ELF-1 (cell line): ENCODE measurements around the gene FAM111A.
A peak's percentile ranks its signal among the peaks of the same experiment; 100 is the strongest.
"Not testable (repeated sequence)": the region's sequence is repeated elsewhere in the genome, so short reads cannot be mapped to it uniquely, and the experiment has no call there.

Experiments
- DNase-seq: peaks from one replicate; pipeline ENCODE4 v3.0.0-alpha.2; 2016; ENCODE audit warnings: low read depth, low spot score

The FAM111A gene

GRCh38 chr11:59142530-59143507 lies at the start of gene FAM111A:
FAM111A (plus strand) TSS chr11:59142856; CDS start chr11:59148873, 6,017 bp downstream.
- peak; percentile 73 for DNase-seq

GRCh38 chr11:59093576-59093975 lies 49.1 kb upstream of the FAM111A start:
- not testable (repeated sequence) for DNase-seq

GRCh38 chr11:59095225-59095624 lies 47.4 kb upstream of the FAM111A start:
- DNase-seq: peak; percentile 27

GRCh38 chr11:59095972-59096575 lies 46.6 kb upstream of the FAM111A start:
- not testable (repeated sequence) for DNase-seq

- DNase-seq: peak; percentile 42
Measured at GRCh38 chr11:59097113-59097708, 45.4 kb upstream of the FAM111A start.

GRCh38 chr11:59097938-59098337 lies 44.7 kb upstream of the FAM111A start:
- not testable (repeated sequence) for DNase-seq

GRCh38 chr11:59102259-59102765 lies 40.3 kb upstream of the FAM111A start:
- DNase-seq: peak; percentile 88

GRCh38 chr11:59106363-59107336 lies 36.0 kb upstream of the FAM111A start, which contains the start of gene FAM111B:
FAM111B (plus strand) TSS chr11:59107237; CDS start chr11:59109626, 2,389 bp downstream.
- DNase-seq: peak; percentile 95

- not testable (repeated sequence) for DNase-seq
Measured at GRCh38 chr11:59107721-59108120, 34.9 kb upstream of the FAM111A start.

- DNase-seq: no peak
Measured at GRCh38 chr11:59112494-59112893, 30.2 kb upstream of the FAM111A start.

- no peak for DNase-seq
Measured at GRCh38 chr11:59114344-59114743, 28.3 kb upstream of the FAM111A start.

- no peak for DNase-seq
Measured at GRCh38 chr11:59115553-59115952, 27.1 kb upstream of the FAM111A start.

GRCh38 chr11:59117774-59118173 lies 24.9 kb upstream of the FAM111A start:
- DNase-seq: no peak

GRCh38 chr11:59119826-59120225 lies 22.8 kb upstream of the FAM111A start:
- no peak for DNase-seq

GRCh38 chr11:59135648-59136461 lies 6.8 kb upstream of the FAM111A start:
- DNase-seq: peak; percentile 89

GRCh38 chr11:59136551-59136950 lies 6.1 kb upstream of the FAM111A start:
- not testable (repeated sequence) for DNase-seq

GRCh38 chr11:59137190-59137589 lies 5.5 kb upstream of the FAM111A start:
- no peak for DNase-seq

- DNase-seq: no peak
Measured at GRCh38 chr11:59138643-59139042, 4.0 kb upstream of the FAM111A start.

- DNase-seq: no peak
Measured at GRCh38 chr11:59141191-59141590, 1.5 kb upstream of the FAM111A start.
